Peyer's patch (tissue), 4 donors: Measurements from ENCODE around the gene CDK7. TPM values are rescaled to one million over a fixed set of nuclear protein-coding genes. Genes with fewer than 3 reads are reported as not detected.

ENCODE experiments used
- DNase-seq, 3 donors: peaks; one replicate each; pipeline ENCODE4 v3.0.0-alpha.2; 2017 to 2019
- H3K27ac ChIP-seq, 4 donors: fragments of 200-600 bp; sonication (generic); one replicate each; pipeline ENCODE4 v1.5.1; 2016 to 2019
- H3K27me3 ChIP-seq, 2 donors: fragments of 200-600 bp; sonication (generic); one replicate each; pipeline ENCODE4 v1.5.1; 2019
- H3K36me3 ChIP-seq, 3 donors: fragments of 200-600 bp; sonication (generic); one replicate each; pipeline ENCODE4 v1.5.1; 2016 to 2019
- H3K4me1 ChIP-seq, 4 donors: fragments of 200-600 bp; sonication (generic); one replicate each; pipeline ENCODE4 v1.5.1; 2016 to 2019
- H3K4me3 ChIP-seq, 4 donors: fragments of 200-600 bp; sonication (generic); 1 replicate in 3 of 4; 2 replicates in 1 of 4; pipeline ENCODE4 v1.5.1; 2016 to 2019; ENCODE audit warnings: mild to moderate bottlenecking in 1 of 4
- H3K9me3 ChIP-seq, 4 donors: fragments of 200-600 bp; sonication (generic); one replicate each; pipeline ENCODE4 v1.5.1; 2016 to 2019; ENCODE audit warnings: mild to moderate bottlenecking in 1 of 4
- POLR2A ChIP-seq, 2 donors: fragments of 450-650 bp; IDR thresholded peaks; one replicate each; pipeline ENCODE4 v1.5.1; 2017; ENCODE audit warnings: antibody characterized with exemption in 2 of 2, mild to moderate bottlenecking in 2 of 2, moderate library complexity in 2 of 2
- total RNA-seq, 4 donors: library from RNA; depleted of rRNA; stranded (reverse); fragments of >200 nt; gene quantifications; one replicate each; pipeline ENCODE4 v1.1.0, GENCODE V29; 2016
- TF ChIP-seq, protein P1 (sequence below), 6 experiments: fragments of 450-650 bp in 4 of 6; fragments of 200-600 bp in 2 of 6; sonication (generic) in 1 of 6; IDR thresholded peaks; one replicate each; pipeline ENCODE4 v1.5.1; 2017 to 2019; ENCODE audit warnings: antibody characterized with exemption in 6 of 6, mild to moderate bottlenecking in 3 of 6, moderate library complexity in 1 of 6

CDK7 gene
- total RNA-seq, 4 donors from 2014 or later = 8.2 to 56.0 (median 25.1) TPM

DNA sequence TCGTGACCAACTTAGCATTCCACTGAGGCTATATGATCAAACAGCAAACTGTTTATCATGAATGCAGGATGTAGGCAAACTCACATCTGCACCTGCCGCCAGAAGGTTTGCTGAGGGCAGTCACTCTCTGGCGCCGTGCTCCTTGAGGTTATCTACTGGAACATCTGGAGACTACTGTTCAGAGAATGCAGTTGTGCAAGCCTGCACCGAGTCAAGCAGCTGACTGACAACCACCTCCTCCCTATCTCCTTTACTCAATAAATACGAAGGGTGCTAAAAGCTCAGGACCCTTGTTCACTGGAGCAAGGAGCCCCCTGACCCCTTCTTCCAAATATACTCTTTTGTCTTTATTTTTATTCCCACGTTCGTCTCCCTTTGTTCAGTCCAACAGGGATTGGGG lies 70.8 kb downstream of the CDK7 start:
- H3K4me1 ChIP-seq = no peaks in the 10 kb centered on the region
- no peak overlapping the region for H3K27ac ChIP-seq
- H3K36me3 ChIP-seq = peaks cover 0 to 44% (median 0%) of the 10 kb centered on the region in 3 donors
- H3K27me3 ChIP-seq = no peaks in the 10 kb centered on the region
- no peak for DNase-seq
- peaks cover 0 to 4% (median 0%) of the 10 kb centered on the region in 4 donors for H3K9me3 ChIP-seq
- no peak overlapping the region for H3K4me3 ChIP-seq
- no peak for TF ChIP-seq POLR2A (IDR thresholded peaks at IDR 0.05)
- TF ChIP-seq, protein P1, sequence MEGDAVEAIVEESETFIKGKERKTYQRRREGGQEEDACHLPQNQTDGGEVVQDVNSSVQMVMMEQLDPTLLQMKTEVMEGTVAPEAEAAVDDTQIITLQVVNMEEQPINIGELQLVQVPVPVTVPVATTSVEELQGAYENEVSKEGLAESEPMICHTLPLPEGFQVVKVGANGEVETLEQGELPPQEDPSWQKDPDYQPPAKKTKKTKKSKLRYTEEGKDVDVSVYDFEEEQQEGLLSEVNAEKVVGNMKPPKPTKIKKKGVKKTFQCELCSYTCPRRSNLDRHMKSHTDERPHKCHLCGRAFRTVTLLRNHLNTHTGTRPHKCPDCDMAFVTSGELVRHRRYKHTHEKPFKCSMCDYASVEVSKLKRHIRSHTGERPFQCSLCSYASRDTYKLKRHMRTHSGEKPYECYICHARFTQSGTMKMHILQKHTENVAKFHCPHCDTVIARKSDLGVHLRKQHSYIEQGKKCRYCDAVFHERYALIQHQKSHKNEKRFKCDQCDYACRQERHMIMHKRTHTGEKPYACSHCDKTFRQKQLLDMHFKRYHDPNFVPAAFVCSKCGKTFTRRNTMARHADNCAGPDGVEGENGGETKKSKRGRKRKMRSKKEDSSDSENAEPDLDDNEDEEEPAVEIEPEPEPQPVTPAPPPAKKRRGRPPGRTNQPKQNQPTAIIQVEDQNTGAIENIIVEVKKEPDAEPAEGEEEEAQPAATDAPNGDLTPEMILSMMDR (IDR thresholded peaks at IDR 0.05) = no peak

GRCh38 chr5:69308046-69308553 lies 73.4 kb downstream of the CDK7 start:
- no peak for DNase-seq
- H3K4me1 ChIP-seq = no peaks in the 10 kb centered on the region
- H3K27me3 ChIP-seq = no peaks in the 10 kb centered on the region
- H3K4me3 ChIP-seq = no peak overlapping the region
- peaks cover 0 to 60% (median 0%) of the 10 kb centered on the region in 3 donors for H3K36me3 ChIP-seq
- peaks cover 0 to 4% (median 0%) of the 10 kb centered on the region in 4 donors for H3K9me3 ChIP-seq
- TF ChIP-seq, protein P1 (IDR thresholded peaks at IDR 0.05) = no peak
- TF ChIP-seq POLR2A (IDR thresholded peaks at IDR 0.05) = no peak
- no peak overlapping the region for H3K27ac ChIP-seq

- H3K36me3 ChIP-seq = peaks cover 0 to 72% (median 0%) of the 10 kb centered on the region in 3 donors
These were observed 74.7 kb downstream of the CDK7 start for GRCh38 chr5:69309380-69309779.

GRCh38 chr5:69312459-69313160 lies 77.9 kb downstream of the CDK7 start:
- H3K36me3 ChIP-seq = peaks cover 0 to 59% (median 0%) of the 10 kb centered on the region in 3 donors
- peaks cover 0 to 4% (median 0%) of the 10 kb centered on the region in 4 donors for H3K9me3 ChIP-seq
- no peak overlapping the region for H3K27ac ChIP-seq
- no peaks in the 10 kb centered on the region for H3K4me1 ChIP-seq
- H3K27me3 ChIP-seq = no peaks in the 10 kb centered on the region
- no peak for TF ChIP-seq POLR2A (IDR thresholded peaks at IDR 0.05)
- TF ChIP-seq, protein P1 (IDR thresholded peaks at IDR 0.05) = no peak
- no peak for DNase-seq
- no peak overlapping the region for H3K4me3 ChIP-seq

More at GRCh38 chr5:69309380-69309779, 74.7 kb downstream of the CDK7 start:
- no peak for DNase-seq
- H3K4me3 ChIP-seq = no peak overlapping the region
- H3K27ac ChIP-seq = no peak overlapping the region
- H3K27me3 ChIP-seq = no peaks in the 10 kb centered on the region
- H3K4me1 ChIP-seq = no peaks in the 10 kb centered on the region
- H3K9me3 ChIP-seq = peaks cover 0 to 4% (median 0%) of the 10 kb centered on the region in 4 donors
- no peak for TF ChIP-seq POLR2A (IDR thresholded peaks at IDR 0.05)
- TF ChIP-seq, protein P1 (IDR thresholded peaks at IDR 0.05) = no peak

DNA sequence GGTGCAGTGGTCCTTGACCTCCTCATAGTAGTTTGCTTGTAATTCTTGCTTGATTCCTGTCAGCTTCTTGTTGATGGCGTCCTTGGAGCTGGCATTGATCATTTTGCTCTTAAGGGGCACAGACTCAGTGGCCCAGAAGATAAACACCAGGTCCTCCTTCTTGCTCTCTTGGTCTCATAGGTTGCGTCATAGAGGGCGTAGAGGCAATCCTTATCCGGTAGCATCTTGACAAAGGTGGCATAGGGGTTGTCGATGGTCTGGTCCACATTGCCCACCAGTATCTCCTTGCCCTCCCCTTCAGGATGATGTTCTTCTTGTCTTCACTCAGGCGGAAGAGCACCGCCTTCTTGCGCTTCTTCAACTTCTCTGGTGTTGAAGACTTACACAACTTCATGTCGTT lies 78.7 kb downstream of the CDK7 start:
- H3K27ac ChIP-seq = no peak overlapping the region
- no peaks in the 10 kb centered on the region for H3K4me1 ChIP-seq
- H3K36me3 ChIP-seq = peaks cover 0 to 56% (median 0%) of the 10 kb centered on the region in 3 donors
- peaks cover 0 to 4% (median 0%) of the 10 kb centered on the region in 4 donors for H3K9me3 ChIP-seq
- TF ChIP-seq, protein P1 (IDR thresholded peaks at IDR 0.05) = no peak
- TF ChIP-seq POLR2A (IDR thresholded peaks at IDR 0.05) = no peak
- no peak for DNase-seq
- H3K4me3 ChIP-seq = no peak overlapping the region
- no peaks in the 10 kb centered on the region for H3K27me3 ChIP-seq
